ENCODE measurements around the gene LRP5.
"Not testable (repeated sequence)": the region's sequence is repeated elsewhere in the genome, so short reads cannot be mapped to it uniquely, and the experiment has no call there.

DNA sequence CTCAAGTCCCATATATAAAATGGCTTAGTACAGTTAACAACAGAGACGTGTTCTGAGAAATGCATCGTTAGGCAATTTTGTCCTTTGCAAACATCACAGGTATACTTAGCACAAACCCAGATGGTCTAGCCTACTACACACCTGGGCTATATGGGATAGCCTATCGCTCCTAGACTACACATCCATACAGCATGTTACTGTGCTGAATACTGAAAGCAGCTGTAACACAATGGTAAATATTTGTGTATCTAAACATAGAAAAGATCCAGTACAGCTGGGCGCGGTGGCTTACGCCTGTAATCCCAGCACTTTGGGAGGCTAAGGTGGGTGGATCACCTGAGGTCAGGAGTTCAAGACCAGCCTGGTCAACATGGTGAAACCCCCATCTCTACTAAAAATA, 145.9 kb downstream of the LRP5 start:
- TF ChIP-seq, protein P1, sequence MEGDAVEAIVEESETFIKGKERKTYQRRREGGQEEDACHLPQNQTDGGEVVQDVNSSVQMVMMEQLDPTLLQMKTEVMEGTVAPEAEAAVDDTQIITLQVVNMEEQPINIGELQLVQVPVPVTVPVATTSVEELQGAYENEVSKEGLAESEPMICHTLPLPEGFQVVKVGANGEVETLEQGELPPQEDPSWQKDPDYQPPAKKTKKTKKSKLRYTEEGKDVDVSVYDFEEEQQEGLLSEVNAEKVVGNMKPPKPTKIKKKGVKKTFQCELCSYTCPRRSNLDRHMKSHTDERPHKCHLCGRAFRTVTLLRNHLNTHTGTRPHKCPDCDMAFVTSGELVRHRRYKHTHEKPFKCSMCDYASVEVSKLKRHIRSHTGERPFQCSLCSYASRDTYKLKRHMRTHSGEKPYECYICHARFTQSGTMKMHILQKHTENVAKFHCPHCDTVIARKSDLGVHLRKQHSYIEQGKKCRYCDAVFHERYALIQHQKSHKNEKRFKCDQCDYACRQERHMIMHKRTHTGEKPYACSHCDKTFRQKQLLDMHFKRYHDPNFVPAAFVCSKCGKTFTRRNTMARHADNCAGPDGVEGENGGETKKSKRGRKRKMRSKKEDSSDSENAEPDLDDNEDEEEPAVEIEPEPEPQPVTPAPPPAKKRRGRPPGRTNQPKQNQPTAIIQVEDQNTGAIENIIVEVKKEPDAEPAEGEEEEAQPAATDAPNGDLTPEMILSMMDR (IDR thresholded peaks at IDR 0.05; ENCODE audit: low read depth, low read length, poor library complexity, severe bottlenecking), result not testable (repeated sequence)
- TF ChIP-seq EZH2phosphoT487 (IDR thresholded peaks at IDR 0.05; ENCODE audit: borderline replicate concordance, low read length), result not testable (repeated sequence)
